GM19023 (cell line): ENCODE data around the gene JAKMIP1.
A peak's percentile ranks its signal among the peaks of the same experiment; 100 is the strongest.

Experiments used
- ATAC-seq: cut with Tn5 transposase; IDR thresholded peaks from one replicate; pipeline ENCODE4 v1.9.1; 2021; ENCODE audit warnings: mild to moderate bottlenecking, moderate library complexity; ENCODE audit not compliant: unreplicated experiment

Gene JAKMIP1

GRCh38 chr4:6204871-6205566, 4.7 kb upstream of the JAKMIP1 start:
- no peak for ATAC-seq

- no peak for ATAC-seq
Observed at GRCh38 chr4:6204098-6204497, 3.7 kb upstream of the JAKMIP1 start.

GRCh38 chr4:6201580-6202091, 1.3 kb upstream of the JAKMIP1 start:
- no peak for ATAC-seq

- ATAC-seq = peak; percentile 2
Observed at GRCh38 chr4:6200922-6201362, 593 bp upstream of the JAKMIP1 start.

GRCh38 chr4:6199422-6199921, 877 bp downstream of the JAKMIP1 start:
- no peak for ATAC-seq

- ATAC-seq = no peak
Observed at GRCh38 chr4:6198768-6199421, 1.5 kb downstream of the JAKMIP1 start.

GRCh38 chr4:6198278-6198677, 2.1 kb downstream of the JAKMIP1 start:
- ATAC-seq = no peak

- ATAC-seq = no peak
Observed at GRCh38 chr4:6197433-6198174, 2.7 kb downstream of the JAKMIP1 start.

- ATAC-seq = no peak
Observed at GRCh38 chr4:6196871-6197270, 3.5 kb downstream of the JAKMIP1 start.

- ATAC-seq = no peak
Observed at GRCh38 chr4:6196324-6196723, 4.0 kb downstream of the JAKMIP1 start.

- ATAC-seq = no peak
Observed at GRCh38 chr4:6195602-6196319, 4.6 kb downstream of the JAKMIP1 start.

GRCh38 chr4:6194458-6195195, 5.7 kb downstream of the JAKMIP1 start:
- no peak for ATAC-seq

GRCh38 chr4:6193399-6193798, 7.0 kb downstream of the JAKMIP1 start:
- ATAC-seq = no peak

GRCh38 chr4:6192245-6192644, 8.1 kb downstream of the JAKMIP1 start:
- ATAC-seq = no peak

- ATAC-seq = no peak
Observed at GRCh38 chr4:6191448-6192130, 8.8 kb downstream of the JAKMIP1 start.

- no peak for ATAC-seq
Observed at GRCh38 chr4:6190486-6190885, 9.9 kb downstream of the JAKMIP1 start.

- ATAC-seq = no peak
Observed at GRCh38 chr4:6189511-6189910, 10.8 kb downstream of the JAKMIP1 start.

- ATAC-seq = no peak
Observed at GRCh38 chr4:6188687-6189305, 11.6 kb downstream of the JAKMIP1 start.

- peak; percentile 1 for ATAC-seq
Observed at GRCh38 chr4:6184169-6184568, 16.2 kb downstream of the JAKMIP1 start.
